Endothelial cell of umbilical vein (primary cell): ENCODE results near the gene AQP12B. TPM values are rescaled to one million over a fixed set of nuclear protein-coding genes. Genes with fewer than 3 reads are reported as not detected.

Experiments
- BruUV-seq: library from RNA; stranded (reverse); fragments of 400-500 nt; replicated peaks from 2 replicates; lab custom pipeline; 2021; lab: Mats Ljungman, UMichigan
- CTCF ChIA-PET: fragments of 300-600, 350-600 bp; sonication (Branson Sonifier 250); formaldehyde crosslinking; loops from one replicate; lab custom pipeline; 2021; ENCODE audit warnings: antibody characterized with exemption, inconsistent platforms; lab: Charles Lee
- POLR2A ChIA-PET: fragments of 300-600, 350-600 bp; sonication (Branson Sonifier 250); formaldehyde crosslinking; loops from one replicate; lab custom pipeline; 2021; ENCODE audit warnings: antibody characterized with exemption, inconsistent platforms; lab: Charles Lee
- DNase-seq: peaks from one replicate; pipeline ENCODE4 v3.0.0-alpha.2; 2011; ENCODE audit warnings: low read depth, low spot score
- FAIRE-seq: peaks from 2 replicates; lab custom pipeline; 2011; peaks lifted over from hg19 to GRCh38; lab: Jason Lieb, UNC
- H2AFZ ChIP-seq: 2 replicates; pipeline ENCODE4 v1.6.0; 2012; ENCODE audit warnings: low read depth, low read length, control low read depth, inconsistent platforms
- H3K27ac ChIP-seq: 2 replicates; pipeline ENCODE4 v1.5.1; 2011; ENCODE audit warnings: low read depth, mild to moderate bottlenecking, control low read depth, low read length, moderate library complexity; ENCODE audit not compliant: insufficient read depth
- H3K27me3 ChIP-seq, 2 experiments: 2 replicates each; pipeline versions ENCODE4 v1.6.0 to v1.6.1; 2011; ENCODE audit warnings: low read length in 2 of 2, mixed read lengths in 1 of 2; ENCODE audit not compliant: control insufficient read depth in 2 of 2, insufficient read depth in 2 of 2
- H3K36me3 ChIP-seq, 2 experiments: 2 replicates in 1 of 2; 3 replicates in 1 of 2; pipeline ENCODE4 v1.5.1; 2011; ENCODE audit warnings: low read length in 2 of 2, mild to moderate bottlenecking in 1 of 2, moderate library complexity in 1 of 2; ENCODE audit not compliant: control insufficient read depth in 2 of 2, insufficient read depth in 2 of 2; ENCODE audit errors: extremely low read depth in 1 of 2
- H3K4me1 ChIP-seq: 3 replicates; pipeline ENCODE4 v1.5.1; 2011; ENCODE audit warnings: mild to moderate bottlenecking, low read length; ENCODE audit not compliant: control insufficient read depth, insufficient read depth; ENCODE audit errors: extremely low read depth
- H3K4me2 ChIP-seq: 2 replicates; pipeline ENCODE4 v1.6.1; 2011; ENCODE audit warnings: low read length, control low read depth, mixed read lengths; ENCODE audit not compliant: insufficient read depth
- H3K4me3 ChIP-seq, 3 experiments: fragments of 200-600 bp in 1 of 3; sonication (generic), shearing (Covaris generic) in 1 of 3; replicated peaks in 1 of 3; 2 replicates each; pipeline ENCODE4 v1.5.1; 2011 to 2016; ENCODE audit warnings: control low read depth in 3 of 3, low read length in 3 of 3, mild to moderate bottlenecking in 2 of 3, inconsistent platforms in 1 of 3, low read depth in 1 of 3, moderate library complexity in 1 of 3; ENCODE audit not compliant: insufficient read depth in 1 of 3
- H3K79me2 ChIP-seq: 2 replicates; pipeline ENCODE4 v1.6.0; 2012; ENCODE audit warnings: low read length, inconsistent platforms; ENCODE audit not compliant: control insufficient read depth, insufficient read depth
- H3K9ac ChIP-seq: replicated peaks from 2 replicates; pipeline ENCODE3; 2011; ENCODE audit warnings: low read length, control low read depth; ENCODE audit not compliant: insufficient read depth; ENCODE audit errors: extremely low read depth
- H3K9me1 ChIP-seq: replicated peaks from 3 replicates; pipeline ENCODE4 v1.6.0; 2011; ENCODE audit warnings: mild to moderate bottlenecking, low read length; ENCODE audit not compliant: control insufficient read depth, insufficient read depth; ENCODE audit errors: extremely low read depth
- H3K9me3 ChIP-seq: replicated peaks from 2 replicates; pipeline ENCODE4 v1.5.1; 2012; ENCODE audit warnings: low read length, inconsistent platforms; ENCODE audit not compliant: control insufficient read depth, insufficient read depth
- H4K20me1 ChIP-seq: replicated peaks from 2 replicates; pipeline ENCODE3; 2011; ENCODE audit warnings: mild to moderate bottlenecking, low read length; ENCODE audit not compliant: control insufficient read depth, insufficient read depth; ENCODE audit errors: extremely low read depth
- CTCF ChIP-seq, 2 donors: IDR thresholded peaks; 1 replicate in 1 of 2; 2 replicates in 1 of 2; pipeline ENCODE4 v1.5.1; 2011; ENCODE audit warnings: low read length in 2 of 2, mild to moderate bottlenecking in 2 of 2, moderate library complexity in 2 of 2, control low read depth in 1 of 2, inconsistent platforms in 1 of 2, low read depth in 1 of 2; ENCODE audit not compliant: insufficient read depth in 1 of 2; ENCODE audit errors: extremely low read depth in 1 of 2
- EZH2 ChIP-seq: IDR thresholded peaks from 2 replicates; pipeline ENCODE4 v1.6.1; 2012; ENCODE audit warnings: borderline replicate concordance, low read depth, mild to moderate bottlenecking, moderate library complexity, low read length, inconsistent platforms; ENCODE audit not compliant: severe bottlenecking
- FOS ChIP-seq: IDR thresholded peaks from 2 replicates; pipeline ENCODE4 v1.6.1; 2011; ENCODE audit warnings: mild to moderate bottlenecking, low read length, moderate library complexity, borderline replicate concordance; ENCODE audit not compliant: insufficient read depth
- GATA2 ChIP-seq: IDR thresholded peaks from 2 replicates; pipeline ENCODE4 v1.7.0; 2011; ENCODE audit warnings: low read depth, mild to moderate bottlenecking, moderate library complexity, mixed read lengths, low read length; ENCODE audit not compliant: insufficient read length, insufficient read depth
- JUN ChIP-seq: IDR thresholded peaks from 2 replicates; pipeline ENCODE4 v1.6.1; 2011; ENCODE audit warnings: borderline replicate concordance, low read depth; ENCODE audit not compliant: insufficient read length, insufficient read depth
- MAX ChIP-seq: IDR thresholded peaks from 2 replicates; pipeline ENCODE4 v1.6.1; 2011; ENCODE audit not compliant: insufficient read depth, insufficient read length
- MYC ChIP-seq: IDR thresholded peaks from one replicate; pipeline ENCODE4 v1.6.1; 2011; ENCODE audit warnings: mild to moderate bottlenecking, low read depth, low read length
- POLR2A ChIP-seq: IDR thresholded peaks from 2 replicates; pipeline ENCODE4 v1.6.1; 2012; ENCODE audit warnings: low read depth, mild to moderate bottlenecking, control low read depth, low read length
- POLR2AphosphoS5 ChIP-seq: IDR thresholded peaks from 2 replicates; pipeline ENCODE4 v1.6.1; 2012; ENCODE audit warnings: low read depth, mild to moderate bottlenecking, control low read depth, low read length, moderate library complexity; ENCODE audit not compliant: insufficient read depth
- dilution Hi-C: fragments of 300-500 bp; cut with MboI; formaldehyde crosslinking; loops from one replicate; pipeline ENCODE4 v1.15.0; 2019; ENCODE audit warnings: low sequenced_read_pairs; ENCODE audit not compliant: extremely low pct_ligation_motif_present
- intact Hi-C: fragments of 100-400 bp; cut with micrococcal nuclease; formaldehyde crosslinking; loops from one replicate; pipeline ENCODE4 v1.10.0; 2022
- polyA plus RNA-seq, 4 experiments: library from polyadenylated mRNA; depleted of rRNA in 3 of 4; stranded (reverse) in 3 of 4; unstranded in 1 of 4; fragments of >200 nt; gene quantifications; 2 replicates each; pipeline versions ENCODE4 v1.2.1 to v1.2.3, GENCODE V29; 2011 to 2012; ENCODE audit warnings: missing spikeins in 1 of 4
- total RNA-seq: library from RNA; stranded (reverse); gene quantifications from 2 replicates; pipeline ENCODE4 v1.2.3, GENCODE V29; 2021

AQP12B gene
- total and polyA plus RNA-seq, 2 donors (not counting 3 experiments of a cell fraction or from before 2014, with no cell fraction given), result not detected

- ChIA-PET POLR2A (no interaction called here), CTCF (no interaction called here)
- Histone ChIP-seq H3K9me3 (no peaks in the 10 kb centered on the region), H3K4me2 (no peak overlapping the region), H3K4me3 (no peak overlapping the region), H3K9me1 (no peaks in the 10 kb centered on the region), H3K79me2 (no peaks in the 10 kb centered on the region), H3K9ac (no peak overlapping the region), H3K27me3 (no peaks in the 10 kb centered on the region), H2AFZ (no peak overlapping the region), H3K27ac (no peak overlapping the region), H4K20me1 (no peaks in the 10 kb centered on the region), H3K36me3 (no peaks in the 10 kb centered on the region), H3K4me1 (no peaks in the 10 kb centered on the region)
- intact Hi-C loops (no loop called here), dilution Hi-C loops (no loop called here)
- no peak for DNase-seq
- TF ChIP-seq GATA2 (no peak), POLR2A (no peak), MAX (no peak), FOS (no peak), CTCF (IDR thresholded peaks at IDR 0.05; ENCODE audit: extremely low read depth in 1 of 2, insufficient read depth in 1 of 2, low read depth in 1 of 2, low read length in 2 of 2) (no peak), JUN (no peak), EZH2 (no peak), MYC (no peak), POLR2AphosphoS5 (no peak)
- BruUV-seq, result no TSS peak
- no peak for FAIRE-seq
Measured at GRCh38 chr2:240627736-240628506, 54.8 kb downstream of the AQP12B start.
